IMR-90 (cell line): ENCODE results near the gene KCNK18. TPM values are rescaled to one million over a fixed set of nuclear protein-coding genes. Genes with fewer than 3 reads are reported as not detected.

Source experiments
- ATAC-seq: fragments of 200-7000 bp; cut with Tn5 transposase; 2 replicates; pipeline ENCODE4 v1.9.1; 2020; ENCODE audit warnings: low read depth, mild to moderate bottlenecking, moderate library complexity
- BruUV-seq: library from RNA; stranded (reverse); fragments of 400-500 nt; replicated peaks from 2 replicates; lab custom pipeline; 2021; lab: Mats Ljungman, UMichigan
- CTCF ChIA-PET: fragments of 300-600 bp; formaldehyde crosslinking; extraction: SDS; loops from one replicate; lab custom pipeline; 2021; ENCODE audit warnings: antibody characterized with exemption; lab: Yijun Ruan, JAX
- POLR2A ChIA-PET: fragments of 300-600 bp; sonication (Branson Sonifier 250); formaldehyde crosslinking; loops from one replicate; lab custom pipeline; 2022; ENCODE audit warnings: antibody characterized with exemption; ENCODE audit not compliant: unreplicated experiment; lab: Charles Lee
- DNase-seq: peaks from one replicate; pipeline ENCODE4 v3.0.0; 2013
- H2AFZ ChIP-seq: replicated peaks from 2 replicates; pipeline ENCODE3; 2013; ENCODE audit warnings: low read length, mild to moderate bottlenecking; ENCODE audit not compliant: poor library complexity
- H2AK5ac ChIP-seq: 2 replicates; pipeline ENCODE4 v1.6.1; 2013; ENCODE audit warnings: low read depth, low read length, inconsistent platforms
- H2AK9ac ChIP-seq: replicated peaks from 2 replicates; pipeline ENCODE3; 2013; ENCODE audit warnings: mild to moderate bottlenecking, low read depth, low read length, moderate library complexity; ENCODE audit not compliant: poor library complexity
- H2BK120ac ChIP-seq: 2 replicates; pipeline ENCODE4 v1.6.1; 2013; ENCODE audit warnings: low read depth, low read length, inconsistent platforms
- H2BK15ac ChIP-seq: 3 replicates; pipeline ENCODE4 v1.6.1; 2013; ENCODE audit warnings: low read depth, low read length, inconsistent platforms
- H2BK20ac ChIP-seq: 2 replicates; pipeline ENCODE4 v1.6.1; 2013; ENCODE audit warnings: low read depth, mild to moderate bottlenecking, inconsistent platforms, low read length, moderate library complexity
- H2BK5ac ChIP-seq: 2 replicates; pipeline ENCODE4 v1.6.1; 2013; ENCODE audit warnings: mild to moderate bottlenecking, low read depth, low read length, inconsistent platforms; ENCODE audit not compliant: poor library complexity, severe bottlenecking
- H3K14ac ChIP-seq: replicated peaks from 2 replicates; pipeline ENCODE4 v1.6.1; 2013; ENCODE audit warnings: low read depth, low read length, inconsistent platforms
- H3K18ac ChIP-seq: 2 replicates; pipeline ENCODE4 v1.6.1; 2013; ENCODE audit warnings: low read depth, low read length, control low read depth
- H3K23ac ChIP-seq: 2 replicates; pipeline ENCODE4 v1.6.1; 2013; ENCODE audit warnings: low read depth, low read length, inconsistent platforms
- H3K27ac ChIP-seq: 2 replicates; pipeline ENCODE4 v1.5.1; 2013; ENCODE audit warnings: mild to moderate bottlenecking, control low read depth, low read length; ENCODE audit not compliant: insufficient read depth
- H3K27me3 ChIP-seq: 2 replicates; pipeline ENCODE4 v1.6.1; 2013; ENCODE audit warnings: low read length; ENCODE audit not compliant: control insufficient read depth, insufficient read depth
- H3K36me3 ChIP-seq: 2 replicates; pipeline ENCODE4 v1.6.1; 2013; ENCODE audit warnings: low read length, mixed read lengths; ENCODE audit not compliant: control insufficient read depth, insufficient read depth
- H3K4ac ChIP-seq: 2 replicates; pipeline ENCODE4 v1.6.1; 2013; ENCODE audit warnings: low read depth, low read length, inconsistent platforms
- H3K4me1 ChIP-seq: 2 replicates; pipeline ENCODE4 v1.6.1; 2013; ENCODE audit warnings: low read length, mixed read lengths; ENCODE audit not compliant: control insufficient read depth, insufficient read depth
- H3K4me2 ChIP-seq: 2 replicates; pipeline ENCODE4 v1.6.1; 2013; ENCODE audit warnings: low read depth, mild to moderate bottlenecking, control low read depth, low read length, moderate library complexity
- H3K4me3 ChIP-seq: 2 replicates; pipeline ENCODE4 v1.5.1; 2013; ENCODE audit warnings: low read depth, mild to moderate bottlenecking, control low read depth, low read length, moderate library complexity; ENCODE audit not compliant: insufficient read depth
- H3K56ac ChIP-seq: 2 replicates; pipeline ENCODE4 v1.6.1; 2013; ENCODE audit warnings: low read length, inconsistent platforms; ENCODE audit not compliant: insufficient read depth; ENCODE audit errors: extremely low read depth
- H3K79me1 ChIP-seq, 2 experiments: 2 replicates each; pipeline ENCODE4 v1.6.1; 2013; ENCODE audit warnings: low read length in 2 of 2, inconsistent platforms in 1 of 2, low read depth in 1 of 2
- H3K9ac ChIP-seq: 2 replicates; pipeline ENCODE4 v1.6.1; 2013; ENCODE audit warnings: low read depth, low read length, control low read depth
- H3K9me1 ChIP-seq: 2 replicates; pipeline ENCODE4 v1.6.1; 2013; ENCODE audit warnings: low read length, inconsistent platforms; ENCODE audit not compliant: insufficient read depth
- H3K9me3 ChIP-seq: 2 replicates; pipeline ENCODE4 v1.6.1; 2013; ENCODE audit warnings: low read length; ENCODE audit not compliant: control insufficient read depth, insufficient read depth
- H4K20me1 ChIP-seq: 2 replicates; pipeline ENCODE4 v1.6.1; 2013; ENCODE audit warnings: low read length, inconsistent platforms; ENCODE audit not compliant: insufficient read depth
- H4K5ac ChIP-seq: 2 replicates; pipeline ENCODE4 v1.6.1; 2013; ENCODE audit warnings: mild to moderate bottlenecking, low read depth, low read length, control low read depth
- H4K8ac ChIP-seq, 2 experiments: 2 replicates each; pipeline ENCODE4 v1.6.1; 2013; ENCODE audit warnings: low read depth in 2 of 2, low read length in 2 of 2, control low read depth in 1 of 2, inconsistent platforms in 1 of 2
- H4K91ac ChIP-seq: 2 replicates; pipeline ENCODE4 v1.6.1; 2013; ENCODE audit warnings: low read depth, low read length, inconsistent platforms; ENCODE audit not compliant: insufficient read depth
- BHLHE40 ChIP-seq: fragments of 150-350 bp; IDR thresholded peaks from 2 replicates; pipeline ENCODE4 v1.6.1; 2016; ENCODE audit warnings: mild to moderate bottlenecking, low read depth, low read length
- CEBPB ChIP-seq: IDR thresholded peaks from 2 replicates; pipeline ENCODE4 v1.6.1; 2012; ENCODE audit warnings: low read depth, low read length, improper control_type of control experiment
- CHD1 ChIP-seq: IDR thresholded peaks from 2 replicates; pipeline ENCODE4 v1.6.1; 2012; ENCODE audit warnings: low read depth, low read length, improper control_type of control experiment
- FOS ChIP-seq: fragments of 150-350 bp; IDR thresholded peaks from 2 replicates; pipeline ENCODE4 v1.6.1; 2016; ENCODE audit warnings: low read depth, low read length
- MAZ ChIP-seq: IDR thresholded peaks from 2 replicates; pipeline ENCODE4 v1.6.1; 2012; ENCODE audit warnings: low read depth, mild to moderate bottlenecking, low read length, improper control_type of control experiment, moderate library complexity, borderline replicate concordance
- POLR2A ChIP-seq: IDR thresholded peaks from 2 replicates; pipeline ENCODE4 v1.6.1; 2012; ENCODE audit warnings: mild to moderate bottlenecking, low read depth, low read length
- SMC3 ChIP-seq: fragments of 150-350 bp; IDR thresholded peaks from 2 replicates; pipeline ENCODE4 v1.6.1; 2016; ENCODE audit warnings: low read depth, mild to moderate bottlenecking, antibody characterized with exemption, low read length, moderate library complexity
- WGBS, 2 experiments: methylation state at CpG; one replicate each; pipeline versions ENCODE4 v1.1.5 to v1.1.7; 2013; ENCODE audit warnings: missing lambda C conversion rate in 2 of 2; ENCODE audit not compliant: insufficient read length in 1 of 2; ENCODE audit errors: extremely low coverage in 2 of 2; 5-methylcytosine and 5-hydroxymethylcytosine counted together
- dilution Hi-C: fragments of 300-500 bp; cut with HindIII; formaldehyde crosslinking; loops from one replicate; pipeline ENCODE4 v1.14.3; 2018; ENCODE audit warnings: low sequenced_read_pairs; ENCODE audit not compliant: unreplicated experiment
- in situ Hi-C: fragments of 300-500 bp; cut with MboI; formaldehyde crosslinking; loops from 3 replicates; pipeline ENCODE4 v1.14.3; 2019; ENCODE audit warnings: low sequenced_read_pairs, inconsistent platforms, mixed read lengths
- intact Hi-C: fragments of 100-400 bp; cut with micrococcal nuclease; formaldehyde crosslinking; loops from 2 replicates; pipeline ENCODE4 v1.10.0; 2022
- polyA plus RNA-seq, 3 experiments: library from polyadenylated mRNA; depleted of rRNA; stranded (reverse); fragments of >200 nt; gene quantifications; 2 replicates each; pipeline ENCODE4 v1.2.3, GENCODE V29; 2012; ENCODE audit warnings: low replicate concordance in 1 of 3
- total RNA-seq: library from RNA; depleted of rRNA; stranded (reverse); fragments of >200 nt; gene quantifications from 2 replicates; pipeline ENCODE4 v1.2.3, GENCODE V29; 2012

KCNK18 gene
- total and polyA plus RNA-seq, 2 of the 4 experiments (the other 2 are of a cell fraction) = not detected

- dilution Hi-C loops (no loop called here), intact Hi-C loops (no loop called here), in situ Hi-C loops (loop anchor here (5.0 to 25.0 kb wide), 2 partner anchors 93 to 1013 kb away; no protein-coding TSS in a partner anchor)
- no peak for ATAC-seq
- Histone ChIP-seq H3K79me1 (no peaks in the 10 kb centered on the region), H3K23ac (no peak overlapping the region), H3K9me3 (no peaks in the 10 kb centered on the region), H3K56ac (no peak overlapping the region), H3K4me2 (no peak overlapping the region), H2BK20ac (no peak overlapping the region), H2BK15ac (no peak overlapping the region), H3K14ac (no peak overlapping the region), H3K27ac (no peak overlapping the region), H4K20me1 (no peaks in the 10 kb centered on the region), H3K4me1 (no peaks in the 10 kb centered on the region), H4K91ac (no peak overlapping the region), H2AK5ac (no peak overlapping the region), H2BK5ac (no peak overlapping the region), H3K27me3 (no peaks in the 10 kb centered on the region; the same call in 1 of the 2 replicates), H3K9me1 (no peaks in the 10 kb centered on the region), H3K4ac (no peak overlapping the region), H3K4me3 (no peak overlapping the region), H2AK9ac (no peak overlapping the region), H4K5ac (no peak overlapping the region), H4K8ac (no peak overlapping the region), H2AFZ (no peak overlapping the region), H3K9ac (no peak overlapping the region), H2BK120ac (no peak overlapping the region), H3K18ac (no peak overlapping the region), H3K36me3 (no peaks in the 10 kb centered on the region)
- ChIA-PET POLR2A (no interaction called here), CTCF (no interaction called here)
- WGBS, 2 experiments = 60% methylated on average over 1 of the region's 7 CpGs; no CpG with 5 or more reads in 1 of the 2 experiments
- TF ChIP-seq POLR2A (no peak), BHLHE40 (no peak), SMC3 (no peak), CHD1 (no peak), MAZ (no peak), FOS (no peak), CEBPB (no peak)
- no peak for DNase-seq
- no TSS peak for BruUV-seq
Measured at GRCh38 chr10:117223693-117224430, 26.6 kb downstream of the KCNK18 start.
